RWPE1 (cell line): ENCODE data around the gene SLC17A2.

ENCODE experiments used
- CTCF ChIA-PET: fragments of 350-600 bp; sonication (Branson Sonifier 250); formaldehyde crosslinking; extraction: SDS; loops from one replicate; lab custom pipeline; 2021; lab: Yijun Ruan, JAX
- POLR2A ChIA-PET: fragments of 400-600 bp; formaldehyde crosslinking; extraction: SDS; loops from one replicate; lab custom pipeline; 2020; ENCODE audit warnings: antibody characterized with exemption; ENCODE audit not compliant: low non-redundant PET; lab: Yijun Ruan, JAX
- DNase-seq: peaks from one replicate; pipeline ENCODE4 v3.0.0; 2012; ENCODE audit warnings: low spot score
- H3K27ac ChIP-seq: fragments of 450-650 bp; 2 replicates; pipeline ENCODE4 v1.5.1; 2017
- TF ChIP-seq, protein P1 (sequence below): fragments of 450-650 bp; conservative IDR thresholded peaks from 2 replicates; pipeline ENCODE4 v1.5.1; 2017; ENCODE audit warnings: low read depth, mild to moderate bottlenecking

The SLC17A2 gene

DNA sequence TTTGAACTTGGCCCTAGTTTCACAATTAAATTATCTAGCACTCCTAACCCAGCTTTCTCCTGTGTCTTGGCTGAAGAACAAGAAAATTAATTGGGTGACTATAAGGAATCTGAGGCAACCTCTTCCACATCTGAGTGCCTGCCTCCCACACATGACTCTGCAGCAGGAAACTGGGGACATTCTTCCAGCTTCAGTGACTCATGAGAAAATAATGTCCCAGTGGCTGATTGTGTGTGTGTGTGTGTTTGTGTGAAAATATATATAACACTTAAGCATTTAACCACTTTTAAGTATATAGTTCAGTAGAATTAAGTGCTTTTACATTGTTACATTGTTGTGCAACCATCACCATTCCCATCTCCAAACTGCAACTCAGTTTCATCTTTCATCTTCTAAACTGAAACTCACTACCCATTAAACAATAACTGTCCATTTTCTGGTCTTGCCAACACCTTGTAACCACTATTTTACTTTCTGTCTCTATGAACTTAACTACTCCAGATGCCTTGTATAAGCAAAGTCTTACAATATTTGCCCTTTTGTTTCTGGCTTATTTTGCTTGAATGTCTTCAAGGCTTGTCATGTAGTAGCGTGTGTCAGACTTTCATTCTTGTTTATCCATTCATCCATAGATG lies 40.8 kb upstream of the SLC17A2 start:
- TF ChIP-seq, protein P1, sequence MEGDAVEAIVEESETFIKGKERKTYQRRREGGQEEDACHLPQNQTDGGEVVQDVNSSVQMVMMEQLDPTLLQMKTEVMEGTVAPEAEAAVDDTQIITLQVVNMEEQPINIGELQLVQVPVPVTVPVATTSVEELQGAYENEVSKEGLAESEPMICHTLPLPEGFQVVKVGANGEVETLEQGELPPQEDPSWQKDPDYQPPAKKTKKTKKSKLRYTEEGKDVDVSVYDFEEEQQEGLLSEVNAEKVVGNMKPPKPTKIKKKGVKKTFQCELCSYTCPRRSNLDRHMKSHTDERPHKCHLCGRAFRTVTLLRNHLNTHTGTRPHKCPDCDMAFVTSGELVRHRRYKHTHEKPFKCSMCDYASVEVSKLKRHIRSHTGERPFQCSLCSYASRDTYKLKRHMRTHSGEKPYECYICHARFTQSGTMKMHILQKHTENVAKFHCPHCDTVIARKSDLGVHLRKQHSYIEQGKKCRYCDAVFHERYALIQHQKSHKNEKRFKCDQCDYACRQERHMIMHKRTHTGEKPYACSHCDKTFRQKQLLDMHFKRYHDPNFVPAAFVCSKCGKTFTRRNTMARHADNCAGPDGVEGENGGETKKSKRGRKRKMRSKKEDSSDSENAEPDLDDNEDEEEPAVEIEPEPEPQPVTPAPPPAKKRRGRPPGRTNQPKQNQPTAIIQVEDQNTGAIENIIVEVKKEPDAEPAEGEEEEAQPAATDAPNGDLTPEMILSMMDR: no peak
- no peak overlapping the region for H3K27ac ChIP-seq
- POLR2A ChIA-PET: no interaction called here
- DNase-seq: peak; percentile 34
- CTCF ChIA-PET: interaction anchor here (0.7 to 1.5 kb wide), 2 partner anchors 21 to 1081 kb away, joined by 3 to 6 read pairs; no protein-coding TSS in a partner anchor

DNA sequence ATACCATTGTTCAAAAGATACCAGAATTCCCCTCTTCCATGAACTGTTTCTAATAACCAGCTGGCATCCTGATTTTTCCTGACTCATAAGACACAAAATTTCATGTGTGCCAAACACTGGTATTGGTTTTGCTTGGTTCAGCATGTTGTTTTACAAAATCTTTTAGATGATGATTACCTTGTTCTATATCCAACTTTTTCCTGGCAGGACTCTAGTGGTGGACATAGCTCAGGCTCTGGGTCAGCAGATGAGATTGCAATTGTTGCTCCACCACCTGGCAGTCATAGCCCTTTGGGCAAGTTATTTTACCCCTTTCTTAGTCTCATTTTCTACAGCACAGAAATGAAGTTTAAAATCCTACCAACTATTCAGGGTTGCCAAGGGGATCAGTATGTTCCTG lies 38.3 kb upstream of the SLC17A2 start:
- ChIA-PET POLR2A (no interaction called here), CTCF (interaction anchor here (0.6 to 1.1 kb wide), 2 partner anchors 11 to 249 kb away, joined by 3 to 4 read pairs; no protein-coding TSS in a partner anchor)
- DNase-seq: no peak
- TF ChIP-seq, protein P1: no peak
- H3K27ac ChIP-seq: no peak overlapping the region

DNA sequence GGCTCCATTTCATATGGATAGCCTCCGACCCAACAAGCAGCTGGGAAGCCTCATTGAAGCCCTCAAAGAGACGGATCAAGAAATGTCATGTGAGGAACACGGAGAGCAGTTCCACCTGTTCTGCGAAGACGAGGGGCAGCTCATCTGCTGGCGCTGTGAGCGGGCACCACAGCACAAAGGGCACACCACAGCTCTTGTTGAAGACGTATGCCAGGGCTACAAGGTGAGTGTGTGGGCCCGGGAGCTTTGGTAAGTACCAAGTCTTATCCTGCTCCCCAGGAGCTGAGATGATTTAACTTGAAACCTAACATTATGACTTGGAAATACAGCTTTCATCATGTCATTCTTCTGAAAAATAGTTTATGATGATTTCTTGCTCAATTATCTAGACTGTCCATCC lies 36.2 kb upstream of the SLC17A2 start:
- TF ChIP-seq, protein P1: no peak
- no peak for DNase-seq
- H3K27ac ChIP-seq: no peak overlapping the region
- ChIA-PET CTCF (interaction anchor here (0.9 kb wide), 1 partner anchor 26 kb away, joined by 3 read pairs; no protein-coding TSS in a partner anchor), POLR2A (no interaction called here)

DNA sequence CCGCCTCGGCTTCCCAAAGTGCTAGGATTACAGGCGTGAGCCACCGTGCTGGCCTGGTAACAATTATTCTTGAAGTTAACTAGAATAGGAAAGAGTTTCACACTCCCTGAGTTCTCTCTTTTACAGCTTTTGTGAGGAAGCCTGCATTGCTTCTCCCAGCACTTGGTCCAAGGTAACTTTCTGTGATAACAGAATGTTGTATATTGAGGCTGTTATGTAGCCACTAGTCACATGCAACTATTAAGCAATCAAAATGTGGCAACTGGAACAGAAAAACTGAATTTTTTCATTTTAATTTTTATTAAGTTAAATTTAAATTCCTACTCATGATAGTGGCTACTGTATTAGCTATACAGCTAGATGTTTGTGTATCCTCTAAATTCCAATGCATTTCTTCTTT lies 34.6 kb upstream of the SLC17A2 start:
- no peak for DNase-seq
- ChIA-PET POLR2A (no interaction called here), CTCF (no interaction called here)
- TF ChIP-seq, protein P1: no peak
- no peak overlapping the region for H3K27ac ChIP-seq

DNA sequence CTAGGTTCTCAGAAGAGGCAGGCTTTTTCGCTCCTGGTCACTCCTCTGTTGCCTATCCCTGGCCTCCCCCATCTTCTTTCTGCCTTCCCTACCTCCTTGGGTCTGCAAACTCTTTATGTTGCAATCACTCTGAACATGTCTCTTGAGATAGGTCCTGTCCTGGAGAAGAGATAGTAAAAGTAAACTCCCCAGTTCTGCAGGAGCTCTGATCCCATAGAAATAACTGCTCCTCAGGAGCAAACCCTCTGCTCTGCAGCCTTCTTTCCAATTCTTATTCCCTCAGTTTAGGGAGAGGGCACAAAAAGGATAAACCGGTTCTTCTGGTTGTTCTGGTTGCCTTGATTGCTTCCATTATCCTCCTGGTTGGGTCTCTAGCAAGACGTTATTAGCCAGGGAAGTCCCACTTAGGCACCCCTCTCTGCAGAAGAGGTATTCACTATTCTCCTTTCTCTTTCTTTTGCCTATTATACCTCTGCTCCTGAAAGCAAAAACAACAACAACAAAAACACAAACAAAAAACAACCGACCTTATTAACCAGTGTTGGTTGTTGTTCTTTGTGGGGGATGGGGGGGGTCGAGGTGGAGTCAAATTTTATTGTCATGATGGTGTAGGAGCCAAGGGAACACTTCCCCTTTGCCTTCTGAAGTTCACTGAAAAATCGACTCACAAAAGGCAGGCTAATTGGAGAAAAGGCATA lies 33.1 kb upstream of the SLC17A2 start:
- peak; percentile 42 for DNase-seq
- ChIA-PET POLR2A (no interaction called here), CTCF (interaction anchor here (1.9 kb wide), 1 partner anchor 29 kb away, joined by 11 read pairs; no protein-coding TSS in a partner anchor)
- TF ChIP-seq, protein P1: no peak
- peak overlapping the region; percentile 85 for H3K27ac ChIP-seq
